Thyroid gland (tissue), 4 donors: ENCODE data around the gene CHMP2A.

ENCODE experiments used
- CTCF ChIP-seq, 6 experiments: fragments of 200-600 bp in 3 of 6; fragments of 450-650 bp in 3 of 6; sonication (generic) in 3 of 6; IDR thresholded peaks; one replicate each; pipeline ENCODE4 v1.5.1; 2016 to 2019; ENCODE audit warnings: antibody characterized with exemption in 6 of 6, mild to moderate bottlenecking in 2 of 6, inconsistent platforms in 1 of 6, moderate library complexity in 1 of 6
- POLR2A ChIP-seq, 2 donors: fragments of 450-650 bp; IDR thresholded peaks; one replicate each; pipeline ENCODE4 v1.6.1; 2017; ENCODE audit warnings: antibody characterized with exemption in 2 of 2, mild to moderate bottlenecking in 2 of 2, moderate library complexity in 1 of 2

GRCh38 chr19:58563823-58564222 lies 8.9 kb upstream of the CHMP2A start:
- TF ChIP-seq CTCF (IDR thresholded peaks at IDR 0.05) (no peak), POLR2A (IDR thresholded peaks at IDR 0.05) (no peak)
